ENCODE measurements around the gene RASSF3. TPM values are rescaled to one million over a fixed set of nuclear protein-coding genes. Genes with fewer than 3 reads are reported as not detected.
A peak's percentile ranks its signal among the peaks of the same experiment; 100 is the strongest.

RASSF3 gene
- total and polyA plus RNA-seq, 4 donors: 9.4 to 18.7 (median 10.9) TPM

DNA sequence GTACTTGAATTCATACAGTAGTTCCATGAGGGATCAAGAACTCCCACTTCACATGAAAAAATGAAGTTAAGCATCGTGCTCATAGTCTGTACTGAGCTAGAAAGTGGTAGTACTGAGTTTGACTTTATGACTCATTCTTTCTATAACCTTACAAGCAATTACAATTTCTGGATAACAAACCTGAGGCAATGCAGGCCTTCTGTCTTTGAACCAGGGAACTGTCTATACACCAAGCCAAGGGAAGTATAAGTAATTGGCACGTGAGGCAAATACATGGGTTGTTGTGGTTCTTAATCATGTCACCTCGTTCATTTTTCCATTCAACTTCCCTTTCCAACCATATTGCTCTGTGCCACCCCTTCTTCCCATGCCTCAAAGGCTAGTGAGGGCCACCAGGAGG lies 132.1 kb downstream of the RASSF3 start:
- Histone ChIP-seq H3K36me3 (ENCODE audit: control insufficient read depth, insufficient read depth, low read length) (peaks cover 51% of the 10 kb centered on the region), H3K27ac (ENCODE audit: low read depth, low read length) (no peak overlapping the region)
- WGBS (ENCODE audit: insufficient coverage): no CpG with 5 or more reads among the region's 3 CpGs

GRCh38 chr12:64743206-64743605 lies 132.9 kb downstream of the RASSF3 start:
- no peaks in the 10 kb centered on the region for H3K27me3 ChIP-seq (ENCODE audit: control insufficient read depth, insufficient read depth, low read length)
- no peak overlapping the region for H3K27ac ChIP-seq (ENCODE audit: low read depth, low read length)
- no peak overlapping the region for H3K4me3 ChIP-seq (ENCODE audit: low read depth, low read length)
- no peak for DNase-seq (ENCODE audit: low read depth in 4 of 6, low spot score in 6 of 6)
- 100% methylated on average over 2 of the region's 3 CpGs for WGBS (ENCODE audit: insufficient coverage)
- no peaks in the 10 kb centered on the region for H3K9me3 ChIP-seq (ENCODE audit: control insufficient read depth, insufficient read depth, low read length)
- peaks cover 47% of the 10 kb centered on the region for H3K36me3 ChIP-seq (ENCODE audit: control insufficient read depth, insufficient read depth, low read length)
- no peaks in the 10 kb centered on the region for H3K4me1 ChIP-seq (ENCODE audit: control insufficient read depth, insufficient read depth, low read length)

More for the DNA sequence above, 132.1 kb downstream of the RASSF3 start:
- H3K4me1 ChIP-seq (ENCODE audit: control insufficient read depth, insufficient read depth, low read length): no peaks in the 10 kb centered on the region
- no peaks in the 10 kb centered on the region for H3K9me3 ChIP-seq (ENCODE audit: control insufficient read depth, insufficient read depth, low read length)
- H3K4me3 ChIP-seq (ENCODE audit: low read depth, low read length): no peak overlapping the region
- DNase-seq (ENCODE audit: low read depth in 4 of 6, low spot score in 6 of 6): no peak
- H3K27me3 ChIP-seq (ENCODE audit: control insufficient read depth, insufficient read depth, low read length): no peaks in the 10 kb centered on the region

DNA sequence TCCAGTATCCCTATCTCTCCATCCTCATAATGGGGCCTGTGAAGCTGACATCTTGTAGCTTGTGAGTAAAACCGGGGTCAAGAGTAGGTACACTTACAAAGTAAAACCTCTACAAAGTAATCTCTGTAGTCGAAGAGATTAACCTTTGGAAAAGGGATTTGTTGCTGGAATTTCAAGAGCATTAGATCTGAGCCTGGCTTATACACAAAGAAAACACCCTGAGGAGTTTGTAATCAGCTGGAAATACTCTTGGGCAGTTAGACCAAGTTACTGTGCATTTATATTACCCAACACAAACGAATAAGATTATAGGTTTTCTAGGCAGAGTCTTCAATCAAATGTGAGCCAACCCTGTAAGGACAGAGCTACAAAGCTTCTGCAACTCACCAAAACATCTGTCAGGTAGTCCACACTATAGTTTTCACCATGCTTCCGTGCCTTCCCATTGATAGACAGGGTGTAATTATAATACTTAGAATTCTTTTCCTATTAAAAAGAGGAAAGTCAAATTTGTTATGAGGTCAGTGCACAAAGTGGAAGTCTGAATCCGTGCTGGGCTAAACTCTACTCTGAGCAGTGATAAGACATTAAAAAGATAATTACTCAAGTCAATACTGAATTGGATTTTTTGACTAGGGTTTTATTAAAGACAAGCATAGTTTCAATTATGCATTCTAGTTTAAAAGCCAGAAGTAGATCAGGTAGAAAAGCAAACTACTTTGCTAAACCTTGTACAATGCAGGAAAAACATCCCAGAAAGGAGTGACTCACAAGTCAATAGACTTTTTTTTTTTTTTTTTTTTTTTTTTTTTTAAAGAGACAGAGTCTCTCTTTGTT lies 134.3 kb downstream of the RASSF3 start:
- WGBS (ENCODE audit: insufficient coverage): 88% methylated on average over 1 of the region's 5 CpGs
- Histone ChIP-seq H3K27me3 (ENCODE audit: control insufficient read depth, insufficient read depth, low read length) (no peaks in the 10 kb centered on the region), H3K36me3 (ENCODE audit: control insufficient read depth, insufficient read depth, low read length) (peaks cover 39% of the 10 kb centered on the region), H3K27ac (ENCODE audit: low read depth, low read length) (no peak overlapping the region), H3K4me3 (ENCODE audit: low read depth, low read length) (no peak overlapping the region), H3K9me3 (ENCODE audit: control insufficient read depth, insufficient read depth, low read length) (no peaks in the 10 kb centered on the region), H3K4me1 (ENCODE audit: control insufficient read depth, insufficient read depth, low read length) (no peaks in the 10 kb centered on the region)
- DNase-seq (ENCODE audit: low read depth in 4 of 6, low spot score in 6 of 6): no peak

- WGBS (ENCODE audit: insufficient coverage): 96% methylated on average over 4 of the region's 7 CpGs
- no peaks in the 10 kb centered on the region for H3K27me3 ChIP-seq (ENCODE audit: control insufficient read depth, insufficient read depth, low read length)
- no peak for DNase-seq (ENCODE audit: low read depth in 4 of 6, low spot score in 6 of 6)
- H3K27ac ChIP-seq (ENCODE audit: low read depth, low read length): no peak overlapping the region
- H3K4me1 ChIP-seq (ENCODE audit: control insufficient read depth, insufficient read depth, low read length): no peaks in the 10 kb centered on the region
- H3K4me3 ChIP-seq (ENCODE audit: low read depth, low read length): no peak overlapping the region
- H3K9me3 ChIP-seq (ENCODE audit: control insufficient read depth, insufficient read depth, low read length): no peaks in the 10 kb centered on the region
- peaks cover 44% of the 10 kb centered on the region for H3K36me3 ChIP-seq (ENCODE audit: control insufficient read depth, insufficient read depth, low read length)
Observed at GRCh38 chr12:64745259-64745807, 135.0 kb downstream of the RASSF3 start.

- no peaks in the 10 kb centered on the region for H3K27me3 ChIP-seq (ENCODE audit: control insufficient read depth, insufficient read depth, low read length)
- DNase-seq (ENCODE audit: low read depth in 4 of 6, low spot score in 6 of 6): peak in 2 of 6 donors; percentile 1 to 7
- no peaks in the 10 kb centered on the region for H3K4me1 ChIP-seq (ENCODE audit: control insufficient read depth, insufficient read depth, low read length)
- H3K4me3 ChIP-seq (ENCODE audit: low read depth, low read length): no peak overlapping the region
- WGBS (ENCODE audit: insufficient coverage): 78% methylated on average over 1 of the region's 2 CpGs
- H3K9me3 ChIP-seq (ENCODE audit: control insufficient read depth, insufficient read depth, low read length): no peaks in the 10 kb centered on the region
- H3K27ac ChIP-seq (ENCODE audit: low read depth, low read length): no peak overlapping the region
- H3K36me3 ChIP-seq (ENCODE audit: control insufficient read depth, insufficient read depth, low read length): peaks cover 51% of the 10 kb centered on the region
Observed at GRCh38 chr12:64745980-64746379, 135.7 kb downstream of the RASSF3 start.

- no peak overlapping the region for H3K4me3 ChIP-seq (ENCODE audit: low read depth, low read length)
- peaks cover 46% of the 10 kb centered on the region for H3K36me3 ChIP-seq (ENCODE audit: control insufficient read depth, insufficient read depth, low read length)
- WGBS (ENCODE audit: insufficient coverage): 100% methylated on average over 2 of the region's 2 CpGs
- no peak for DNase-seq (ENCODE audit: low read depth in 4 of 6, low spot score in 6 of 6)
- H3K9me3 ChIP-seq (ENCODE audit: control insufficient read depth, insufficient read depth, low read length): no peaks in the 10 kb centered on the region
- no peak overlapping the region for H3K27ac ChIP-seq (ENCODE audit: low read depth, low read length)
- H3K27me3 ChIP-seq (ENCODE audit: control insufficient read depth, insufficient read depth, low read length): no peaks in the 10 kb centered on the region
- H3K4me1 ChIP-seq (ENCODE audit: control insufficient read depth, insufficient read depth, low read length): no peaks in the 10 kb centered on the region
Observed at GRCh38 chr12:64746663-64747062, 136.4 kb downstream of the RASSF3 start.

Small RNAs within 50 kb of the gene (small RNA-seq; reads per million reads assigned to genes)
- gene MIR548C (ENCODE audit: low replicate concordance): not detected
- not detected for gene MIR548Z (ENCODE audit: low replicate concordance)
- not detected for gene RF00137 (ENCODE audit: low replicate concordance)

Other genes with a start within 250 kb of the RASSF3 start
- 1 to 10 TPM in 1 of 2 donors, under 1 TPM in 1; 0.99 to 1.3 TPM for gene C12orf56, start 219.7 kb upstream of the RASSF3 start, total RNA-seq
- 1 to 10 TPM in 1 of 2 donors, under 1 TPM in 1; 0.19 to 2.4 TPM for gene C12orf56, start 219.7 kb upstream of the RASSF3 start, polyA plus RNA-seq (ENCODE audit: insufficient read length in 2 of 2)
- 10 to 100 TPM; 60.1 to 81.9 TPM for gene XPOT, start 206.1 kb upstream of the RASSF3 start, total RNA-seq
- 10 to 100 TPM; 49.3 to 64.5 TPM for gene XPOT, start 206.1 kb upstream of the RASSF3 start, polyA plus RNA-seq (ENCODE audit: insufficient read length in 2 of 2)
- gene TBK1, start 158.4 kb upstream of the RASSF3 start, total RNA-seq: 10 to 100 TPM; 24.2 to 51.6 TPM
- 10 to 100 TPM; 21.0 to 22.3 TPM for gene TBK1, start 158.4 kb upstream of the RASSF3 start, polyA plus RNA-seq (ENCODE audit: insufficient read length in 2 of 2)
- gene GNS, start 148.9 kb downstream of the RASSF3 start, total RNA-seq: 100 to 1,000 TPM in 1 of 2 donors, 10 to 100 TPM in 1; 98.2 to 103 TPM
- 10 to 100 TPM; 50.0 to 51.0 TPM for gene GNS, start 148.9 kb downstream of the RASSF3 start, polyA plus RNA-seq (ENCODE audit: insufficient read length in 2 of 2)
- gene TBC1D30, start 214.2 kb downstream of the RASSF3 start, total RNA-seq: 10 to 100 TPM in 1 of 2 donors, 1 to 10 TPM in 1; 9.0 to 19.6 TPM
- gene TBC1D30, start 214.2 kb downstream of the RASSF3 start, polyA plus RNA-seq (ENCODE audit: insufficient read length in 2 of 2): 10 to 100 TPM; 18.0 to 21.1 TPM